ENCODE measurements around the gene S1PR3. TPM values are rescaled to one million over a fixed set of nuclear protein-coding genes. Genes with fewer than 3 reads are reported as not detected.

S1PR3 gene
- total RNA-seq, 4 donors from 2014 or later = 4.3 to 13.5 (median 5.6) TPM

DNA sequence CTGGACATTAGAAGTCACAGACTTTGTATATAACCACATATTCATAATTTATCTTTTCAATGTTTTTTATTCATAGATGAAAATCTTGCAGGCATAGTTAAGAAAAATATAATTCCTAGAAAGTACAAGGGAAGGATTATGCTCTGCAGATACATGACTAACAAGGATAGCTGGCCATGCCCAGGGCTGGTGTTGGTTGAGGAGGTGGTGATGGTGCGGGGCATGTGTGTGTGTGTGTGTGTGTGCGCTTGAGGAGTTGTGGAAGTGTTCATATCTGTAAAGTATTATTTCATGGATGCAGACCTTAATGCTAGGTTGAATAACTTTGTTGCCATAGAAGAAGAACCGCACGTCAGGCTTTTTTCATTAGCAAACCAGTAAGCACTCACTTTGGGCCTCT lies 1.3 kb downstream of the S1PR3 start:
- no peak for DNase-seq (ENCODE audit: low spot score in 2 of 2)
- H3K27me3 ChIP-seq = peaks cover 22% of the 10 kb centered on the region
- no peaks in the 10 kb centered on the region for H3K9me3 ChIP-seq
- H3K4me1 ChIP-seq = peaks cover 43% of the 10 kb centered on the region
- WGBS = 85% methylated on average over 4 of the region's 4 CpGs
- no peaks in the 10 kb centered on the region for H3K36me3 ChIP-seq
- H3K27ac ChIP-seq = no peak overlapping the region
- no peak for TF ChIP-seq EP300 (IDR thresholded peaks at IDR 0.05)
- TF ChIP-seq POLR2AphosphoS5 (IDR thresholded peaks at IDR 0.05) = no peak
- no peak for TF ChIP-seq POLR2A (IDR thresholded peaks at IDR 0.05)
- TF ChIP-seq, protein P1, sequence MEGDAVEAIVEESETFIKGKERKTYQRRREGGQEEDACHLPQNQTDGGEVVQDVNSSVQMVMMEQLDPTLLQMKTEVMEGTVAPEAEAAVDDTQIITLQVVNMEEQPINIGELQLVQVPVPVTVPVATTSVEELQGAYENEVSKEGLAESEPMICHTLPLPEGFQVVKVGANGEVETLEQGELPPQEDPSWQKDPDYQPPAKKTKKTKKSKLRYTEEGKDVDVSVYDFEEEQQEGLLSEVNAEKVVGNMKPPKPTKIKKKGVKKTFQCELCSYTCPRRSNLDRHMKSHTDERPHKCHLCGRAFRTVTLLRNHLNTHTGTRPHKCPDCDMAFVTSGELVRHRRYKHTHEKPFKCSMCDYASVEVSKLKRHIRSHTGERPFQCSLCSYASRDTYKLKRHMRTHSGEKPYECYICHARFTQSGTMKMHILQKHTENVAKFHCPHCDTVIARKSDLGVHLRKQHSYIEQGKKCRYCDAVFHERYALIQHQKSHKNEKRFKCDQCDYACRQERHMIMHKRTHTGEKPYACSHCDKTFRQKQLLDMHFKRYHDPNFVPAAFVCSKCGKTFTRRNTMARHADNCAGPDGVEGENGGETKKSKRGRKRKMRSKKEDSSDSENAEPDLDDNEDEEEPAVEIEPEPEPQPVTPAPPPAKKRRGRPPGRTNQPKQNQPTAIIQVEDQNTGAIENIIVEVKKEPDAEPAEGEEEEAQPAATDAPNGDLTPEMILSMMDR (IDR thresholded peaks at IDR 0.05) = no peak
- H3K4me3 ChIP-seq = peak overlapping the region; percentile 81

DNA sequence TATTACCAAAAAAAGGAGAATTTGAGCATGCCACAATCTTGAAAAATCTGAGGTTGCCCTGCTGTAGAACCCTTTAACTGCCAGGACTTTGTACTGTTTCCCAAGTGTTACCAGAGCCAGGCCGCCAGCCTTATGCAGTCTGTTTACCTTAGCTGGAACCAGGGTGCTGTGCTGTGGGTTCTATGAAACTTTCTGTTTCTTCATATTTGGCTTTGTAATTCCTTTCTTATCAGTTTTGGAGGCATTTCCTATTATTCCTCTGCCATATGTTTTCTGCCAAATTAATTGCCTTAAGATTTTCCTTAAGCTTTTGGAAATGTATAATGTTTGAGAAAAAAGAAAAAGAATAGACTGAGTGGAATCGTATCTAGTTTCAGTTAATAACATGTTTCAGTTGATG lies 2.1 kb downstream of the S1PR3 start:
- Histone ChIP-seq H3K9me3 (no peaks in the 10 kb centered on the region), H3K27me3 (peaks cover 22% of the 10 kb centered on the region), H3K36me3 (no peaks in the 10 kb centered on the region), H3K4me3 (no peak overlapping the region), H3K4me1 (peaks cover 43% of the 10 kb centered on the region), H3K27ac (no peak overlapping the region)
- no peak for DNase-seq (ENCODE audit: low spot score in 2 of 2)
- WGBS = 81% methylated on average over 2 of the region's 2 CpGs
- TF ChIP-seq, protein P1 (IDR thresholded peaks at IDR 0.05) = no peak

DNA sequence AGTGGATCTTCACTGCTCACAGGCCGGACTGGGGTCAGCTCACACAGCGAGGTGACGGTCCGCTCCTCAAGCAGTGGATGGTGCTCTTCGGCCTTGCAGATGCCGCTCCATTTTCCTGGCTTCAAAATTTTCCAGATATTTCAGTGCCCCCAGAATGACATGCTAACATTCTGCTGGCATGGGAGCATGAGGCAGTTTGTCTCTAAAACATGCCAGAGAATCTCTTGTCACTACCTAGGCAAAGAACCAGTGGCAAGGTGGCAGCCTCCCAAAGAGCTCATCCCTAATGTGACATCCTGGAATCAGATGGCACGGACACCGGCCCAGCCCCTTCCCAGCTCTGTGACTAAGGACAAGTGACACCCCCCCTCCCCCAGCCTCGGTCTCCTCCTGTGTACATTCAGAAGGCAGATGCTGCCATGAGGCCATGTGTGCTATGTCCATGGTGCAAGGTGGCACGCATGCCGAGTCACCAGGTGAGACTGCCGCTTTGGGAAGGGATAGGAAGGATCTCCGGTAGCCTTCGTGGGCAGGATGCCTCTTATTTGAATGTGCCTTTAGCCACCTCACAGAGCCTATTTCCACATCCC lies 2.7 kb downstream of the S1PR3 start:
- DNase-seq (ENCODE audit: low spot score in 2 of 2) = no peak
- WGBS = 97% methylated on average over 9 of the region's 14 CpGs
- Histone ChIP-seq H3K4me1 (peaks cover 47% of the 10 kb centered on the region), H3K4me3 (no peak overlapping the region), H3K27ac (no peak overlapping the region), H3K9me3 (no peaks in the 10 kb centered on the region), H3K36me3 (no peaks in the 10 kb centered on the region), H3K27me3 (peaks cover 22% of the 10 kb centered on the region)
- TF ChIP-seq POLR2AphosphoS5 (IDR thresholded peaks at IDR 0.05) = no peak
- TF ChIP-seq, protein P1 (IDR thresholded peaks at IDR 0.05) = no peak
- TF ChIP-seq POLR2A (IDR thresholded peaks at IDR 0.05) = no peak
- no peak for TF ChIP-seq EP300 (IDR thresholded peaks at IDR 0.05)

DNA sequence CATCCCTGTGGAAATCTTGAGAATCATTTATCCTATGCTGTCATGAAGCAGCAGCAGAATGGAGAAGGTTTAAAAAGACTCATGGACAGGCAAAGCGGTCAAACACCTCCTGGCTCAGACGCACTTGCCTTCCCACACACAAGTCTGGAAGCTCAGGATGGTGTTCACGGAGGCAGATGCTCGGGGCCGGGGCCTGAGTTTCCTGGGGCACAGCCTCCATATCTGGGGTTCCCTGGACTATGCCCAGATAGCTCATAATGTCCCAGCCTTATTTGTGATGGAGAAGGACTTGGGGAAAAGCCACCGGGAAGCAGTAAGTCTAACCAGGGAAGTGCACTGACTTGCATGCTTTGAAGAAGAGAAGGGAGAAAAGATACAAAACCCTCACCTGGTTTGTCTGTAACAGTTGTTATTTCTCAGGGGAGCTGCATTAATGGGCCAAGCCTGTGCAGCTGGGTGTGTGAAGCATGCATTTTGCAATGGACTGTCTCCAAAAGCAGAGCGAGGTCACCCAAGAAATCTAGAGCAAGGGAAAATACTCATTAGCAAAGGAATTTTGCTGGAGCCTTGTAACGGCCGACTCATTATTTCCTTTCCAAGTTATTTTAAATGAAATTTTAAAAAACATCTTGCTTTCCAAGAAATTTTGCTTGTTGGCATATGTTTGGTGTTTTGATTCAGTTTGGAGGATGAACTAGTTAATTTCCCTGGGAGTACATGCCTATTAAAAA lies 3.4 kb downstream of the S1PR3 start:
- no peak overlapping the region for H3K27ac ChIP-seq
- peaks cover 22% of the 10 kb centered on the region for H3K27me3 ChIP-seq
- TF ChIP-seq POLR2AphosphoS5 (IDR thresholded peaks at IDR 0.05) = no peak
- no peak for TF ChIP-seq EP300 (IDR thresholded peaks at IDR 0.05)
- TF ChIP-seq, protein P1 (IDR thresholded peaks at IDR 0.05) = no peak
- no peak for TF ChIP-seq POLR2A (IDR thresholded peaks at IDR 0.05)
- no peak for DNase-seq (ENCODE audit: low spot score in 2 of 2)
- H3K4me3 ChIP-seq = no peak overlapping the region
- H3K4me1 ChIP-seq = peaks cover 42% of the 10 kb centered on the region
- no peaks in the 10 kb centered on the region for H3K9me3 ChIP-seq
- 65% methylated on average over 9 of the region's 9 CpGs for WGBS
- no peaks in the 10 kb centered on the region for H3K36me3 ChIP-seq

DNA sequence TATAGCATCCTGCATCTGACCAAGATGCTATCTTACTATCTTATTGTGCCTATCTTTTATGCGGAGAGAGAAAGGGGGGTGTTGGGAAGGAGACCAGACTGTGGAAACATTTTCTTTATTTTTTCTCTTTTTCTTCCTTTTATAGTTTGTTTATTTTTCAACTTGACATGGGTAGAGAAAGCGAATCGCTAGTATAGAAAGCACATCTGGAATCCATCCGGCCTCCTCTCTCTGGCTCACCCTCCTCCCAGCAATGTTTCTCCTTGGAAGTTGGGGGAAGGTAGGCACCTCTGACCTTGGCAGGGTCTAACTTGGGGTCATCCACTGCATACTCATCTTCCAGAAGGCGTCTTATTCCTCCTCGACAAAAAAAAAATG lies 3.9 kb downstream of the S1PR3 start:
- no peak for TF ChIP-seq POLR2AphosphoS5 (IDR thresholded peaks at IDR 0.05)
- TF ChIP-seq POLR2A (IDR thresholded peaks at IDR 0.05) = no peak
- TF ChIP-seq, protein P1 (IDR thresholded peaks at IDR 0.05) = no peak
- TF ChIP-seq EP300 (IDR thresholded peaks at IDR 0.05) = no peak
- 70% methylated on average over 6 of the region's 6 CpGs for WGBS
- no peak for DNase-seq (ENCODE audit: low spot score in 2 of 2)
- Histone ChIP-seq H3K27ac (no peak overlapping the region), H3K36me3 (no peaks in the 10 kb centered on the region), H3K4me3 (no peak overlapping the region), H3K9me3 (no peaks in the 10 kb centered on the region), H3K4me1 (peaks cover 39% of the 10 kb centered on the region), H3K27me3 (peaks cover 22% of the 10 kb centered on the region)
